GM15510 (cell line): Measurements from ENCODE around the gene MYORG.

ENCODE experiments used
- POLR2A ChIP-seq: IDR thresholded peaks from 3 replicates; pipeline ENCODE4 v1.6.1; 2011; ENCODE audit warnings: borderline replicate concordance; ENCODE audit not compliant: insufficient read length; ENCODE audit errors: extremely low read depth

MYORG gene

DNA sequence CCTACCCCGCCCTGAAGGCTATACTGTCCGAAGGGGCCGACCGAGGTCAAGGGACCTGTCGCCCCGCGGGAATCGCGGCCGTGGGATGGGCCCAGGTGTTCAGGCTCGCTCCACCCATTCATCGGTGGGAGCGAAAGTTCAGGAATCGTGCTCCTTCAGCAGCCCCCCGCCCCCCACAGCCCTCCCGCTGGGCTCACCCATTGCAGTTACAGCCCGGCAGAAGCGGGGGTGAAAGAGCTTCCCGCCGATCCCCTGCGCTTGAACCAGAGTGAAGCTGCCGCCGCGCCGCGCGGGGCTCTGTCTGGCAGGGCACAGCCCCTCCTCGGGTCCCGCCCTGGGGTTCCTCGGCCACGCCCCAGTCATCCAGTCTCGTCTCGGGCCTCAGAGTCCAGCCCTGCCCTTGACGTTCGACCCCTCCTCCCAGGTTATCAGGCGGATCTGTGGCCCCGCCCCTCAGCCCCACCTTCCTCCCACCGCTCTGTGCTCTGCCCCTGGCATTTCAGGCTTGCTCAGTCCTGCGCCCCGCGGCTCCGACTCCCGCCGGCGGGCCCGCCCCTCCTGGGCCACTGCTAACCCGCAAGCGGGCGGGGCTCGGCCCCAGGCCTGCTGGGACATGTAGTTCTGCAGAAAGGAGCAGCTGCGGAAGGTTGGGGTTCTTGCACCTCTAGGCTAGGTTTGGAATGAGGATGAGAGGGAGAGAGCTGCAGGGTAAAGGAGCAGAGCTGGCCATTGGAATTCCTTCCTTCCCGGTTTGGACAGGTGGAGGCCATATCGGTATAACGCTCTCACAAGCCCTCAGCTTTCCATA lies at the start of gene MYORG:
TSS of gene MYORG (minus strand) at position 303 of the 808 bp plus-strand sequence. CDS start 3,955 bp downstream, outside the sequence.
- peak; percentile 33 for TF ChIP-seq POLR2A

GRCh38 chr9:34419716-34420504 lies 43.2 kb upstream of the MYORG start:
- TF ChIP-seq POLR2A = no peak

DNA sequence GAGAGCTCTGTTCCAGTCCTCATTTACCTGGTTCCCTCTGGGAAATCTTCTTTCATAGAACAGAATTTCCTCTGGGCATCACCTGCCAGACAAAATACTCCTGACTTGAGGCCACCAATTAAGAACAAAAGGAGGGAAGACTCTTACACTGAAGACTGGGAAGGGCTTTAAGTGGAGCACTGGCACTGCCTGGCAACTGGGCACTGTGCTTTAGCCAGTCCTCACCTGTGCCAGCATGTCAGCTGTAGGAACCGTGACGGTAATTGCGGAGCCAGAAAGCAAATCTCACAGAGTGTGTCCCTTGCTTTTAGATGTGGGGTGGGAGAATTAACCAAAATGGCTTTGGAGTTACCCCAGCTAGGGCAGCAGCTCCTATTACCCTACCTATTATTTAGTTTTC lies 41.0 kb upstream of the MYORG start:
- no peak for TF ChIP-seq POLR2A

- TF ChIP-seq POLR2A = no peak
Observed at GRCh38 chr9:34413231-34413852, 36.6 kb upstream of the MYORG start.

DNA sequence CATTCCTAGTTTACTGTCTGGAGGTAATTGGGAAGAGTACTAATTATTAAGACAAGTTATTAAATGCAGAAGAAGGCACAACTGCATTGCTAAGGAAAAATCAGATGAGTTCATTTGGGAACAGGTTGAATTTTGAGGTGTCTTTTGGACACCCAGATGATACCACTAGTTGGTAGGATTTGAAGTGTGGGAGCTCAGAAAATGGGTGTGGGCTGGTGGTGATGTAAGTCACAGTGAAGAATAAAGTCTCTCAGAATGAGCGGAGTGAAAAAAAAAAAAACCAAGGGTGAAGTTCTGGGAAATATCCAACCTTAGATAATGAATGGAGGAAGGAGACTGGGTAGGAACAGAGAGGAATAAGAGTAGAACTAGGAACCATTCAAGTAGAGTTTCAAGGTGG lies 35.6 kb upstream of the MYORG start:
- no peak for TF ChIP-seq POLR2A

GRCh38 chr9:34409154-34409553 lies 32.5 kb upstream of the MYORG start:
- no peak for TF ChIP-seq POLR2A

DNA sequence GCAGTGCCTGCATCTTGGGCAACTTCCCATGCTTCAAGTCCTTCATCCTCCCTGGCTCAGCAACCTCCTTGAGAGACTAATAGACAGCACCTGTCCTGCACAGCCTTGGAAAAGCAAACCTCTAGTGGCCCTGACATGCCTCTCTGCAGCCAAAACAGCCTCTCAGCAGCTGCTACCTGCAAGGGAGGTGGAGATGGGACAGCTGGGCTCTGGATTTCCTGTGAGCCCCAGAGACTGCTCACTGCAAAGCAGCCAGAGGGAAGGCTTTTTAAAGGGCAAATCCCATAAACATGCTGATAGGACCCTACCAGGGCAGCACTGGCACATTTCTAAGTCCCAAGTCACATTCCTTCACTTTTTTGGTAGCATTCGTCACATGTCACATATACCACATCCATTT lies 31.5 kb upstream of the MYORG start:
- TF ChIP-seq POLR2A = no peak

DNA sequence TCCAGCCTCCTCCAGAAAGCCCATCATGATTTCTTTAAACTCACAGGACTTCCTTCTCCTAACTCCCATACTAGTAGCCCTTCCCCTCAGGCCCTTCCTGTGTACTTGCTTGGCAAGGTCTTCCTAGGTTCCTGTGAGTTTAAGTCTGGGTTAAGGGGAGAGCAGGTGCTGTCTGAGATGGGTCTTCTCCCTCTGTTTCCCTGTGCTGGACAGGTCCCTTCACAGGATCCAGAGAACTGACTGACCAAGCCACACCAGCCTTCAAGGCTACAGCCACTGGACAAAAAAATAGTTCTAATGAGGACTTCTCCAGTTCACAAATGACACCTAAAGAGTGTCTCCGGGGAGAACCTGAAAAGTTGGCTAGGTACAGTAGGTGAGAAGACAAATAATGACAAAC lies 29.5 kb upstream of the MYORG start:
- TF ChIP-seq POLR2A = no peak

GRCh38 chr9:34405719-34406118 lies 29.0 kb upstream of the MYORG start:
- TF ChIP-seq POLR2A = no peak

DNA sequence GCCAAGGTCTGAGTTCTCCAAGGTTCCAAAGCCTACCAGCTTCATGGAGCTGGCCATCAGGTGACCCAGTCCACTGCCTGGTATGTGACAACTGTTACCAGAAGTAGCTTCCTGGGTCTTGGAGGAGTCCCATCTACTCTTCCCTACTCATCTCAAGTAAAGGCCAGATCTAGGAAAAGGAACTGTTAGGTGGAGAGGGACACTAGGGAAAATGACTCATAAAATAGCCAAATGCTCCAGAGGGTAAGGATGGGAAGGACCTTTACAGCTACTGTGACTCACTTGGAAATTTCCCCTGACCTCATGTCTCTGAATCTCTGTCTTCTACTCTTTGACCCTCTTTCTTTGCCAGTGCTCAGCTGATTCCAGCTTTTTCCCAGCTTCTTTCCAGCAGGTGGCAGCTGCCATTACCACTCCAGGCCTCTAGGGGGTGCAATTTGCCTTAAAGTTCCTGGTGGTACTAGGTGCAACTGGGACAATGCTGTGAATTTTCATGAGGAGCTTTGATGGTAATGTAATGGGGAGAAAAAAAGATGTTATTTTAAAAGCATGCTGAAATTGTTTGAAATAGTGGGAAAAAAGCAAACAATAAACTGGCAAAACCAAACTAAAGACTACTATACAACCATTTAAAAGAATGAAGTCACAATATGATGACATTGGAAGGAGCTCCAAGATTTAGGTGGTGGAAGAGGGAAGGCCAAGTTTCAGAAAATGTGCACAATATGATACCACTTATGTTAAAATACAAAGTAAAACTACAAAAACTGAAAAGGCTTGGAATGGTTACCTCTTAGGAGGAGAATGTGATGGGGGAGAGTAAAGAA lies 27.1 kb upstream of the MYORG start:
- TF ChIP-seq POLR2A = no peak

DNA sequence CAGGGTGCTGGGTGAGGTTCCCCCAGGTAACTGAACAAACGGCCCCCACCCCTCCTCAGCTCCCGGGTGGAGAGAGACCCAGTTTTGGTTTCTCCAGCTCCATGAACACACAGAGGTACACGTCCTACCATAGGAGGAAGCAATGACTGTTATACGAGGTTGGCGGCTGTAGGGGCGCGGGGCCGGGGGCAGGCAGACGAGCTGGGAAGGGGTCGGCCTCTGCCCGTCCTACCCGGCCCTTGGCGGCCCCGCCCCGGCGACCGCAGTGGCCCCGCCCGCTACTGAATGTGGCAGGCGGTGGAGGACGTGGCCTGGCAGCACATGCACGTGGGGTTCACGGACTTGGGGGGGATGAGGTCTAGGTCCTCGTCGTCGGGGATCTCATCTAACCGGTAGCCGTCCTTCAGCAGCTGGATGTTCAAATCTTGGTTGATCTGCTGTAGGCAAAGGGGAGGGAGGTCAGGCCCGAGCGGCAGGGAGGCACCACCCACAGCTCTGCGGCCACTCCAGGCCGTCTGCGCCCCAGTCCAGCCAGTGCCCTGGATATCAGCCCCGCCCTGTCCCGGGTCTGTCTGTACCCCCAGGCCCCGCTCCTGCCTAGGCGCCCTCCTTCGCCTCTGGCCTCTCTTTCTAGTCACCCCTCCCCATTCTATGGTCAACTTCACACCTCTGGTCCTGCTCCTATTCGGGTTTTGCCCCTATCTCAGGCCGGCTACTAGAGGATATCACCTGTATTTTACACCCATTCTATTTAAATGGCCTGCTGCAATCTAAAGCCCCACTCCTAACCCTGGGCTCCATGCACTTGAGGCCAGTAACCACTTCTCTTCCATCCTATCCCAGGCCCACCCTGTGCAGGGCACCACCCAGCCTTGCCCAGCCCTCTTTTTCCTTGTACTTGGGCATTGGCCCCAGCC lies 24.2 kb upstream of the MYORG start:
- TF ChIP-seq POLR2A = no peak

DNA sequence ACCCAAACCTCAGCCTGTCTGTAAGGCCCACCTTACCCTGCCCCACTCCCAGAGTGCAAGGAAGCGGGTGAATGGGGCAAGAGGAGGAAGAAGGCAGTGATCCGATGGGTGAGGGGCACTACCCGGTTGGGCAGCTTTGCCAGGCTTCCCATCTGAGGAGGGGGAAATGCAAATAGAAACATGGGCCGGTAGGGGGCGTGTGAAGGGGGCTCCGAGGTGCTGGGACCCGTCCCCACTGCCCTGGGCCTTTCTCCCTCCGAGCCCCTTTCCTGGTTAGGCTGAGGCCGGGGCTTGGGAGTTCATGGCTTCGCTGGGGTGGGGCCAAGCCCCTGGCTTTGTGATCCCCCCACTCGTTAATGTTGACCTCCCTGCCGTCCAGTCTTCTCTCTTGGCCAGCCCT lies 23.6 kb upstream of the MYORG start:
- TF ChIP-seq POLR2A = no peak

GRCh38 chr9:34399729-34400128 lies 23.0 kb upstream of the MYORG start:
- no peak for TF ChIP-seq POLR2A
